Measurements from ENCODE around the gene TNRC6A. TPM values are rescaled to one million over a fixed set of nuclear protein-coding genes. Genes with fewer than 3 reads are reported as not detected.

TNRC6A gene
- total RNA-seq, 2 experiments from 2014 or later, result 38.1 to 60.3 TPM

GRCh38 chr16:24825696-24826095 is 96.2 kb downstream of the TNRC6A start:
- no peaks in the 10 kb centered on the region for H3K9me2 ChIP-seq (ENCODE audit: insufficient read depth, low read length)
- no TSS peak for BruUV-seq (replicated peaks)
- no peak overlapping the region for H3K27ac ChIP-seq (ENCODE audit: low read depth, low read length, poor library complexity, severe bottlenecking)
- TF ChIP-seq CTCF (conservative IDR thresholded peaks at IDR 0.05; ENCODE audit: low read length) (no peak), EZH2phosphoT487 (IDR thresholded peaks at IDR 0.05; ENCODE audit: borderline replicate concordance, low read depth, low read length) (no peak)
- DNase-seq (ENCODE audit: low spot score), result no peak
- H3K36me3 ChIP-seq (ENCODE audit: insufficient read depth, low read length), result peaks cover 77% of the 10 kb centered on the region
- intact Hi-C loops (cut with micrococcal nuclease; ENCODE audit: unreplicated experiment), result no loop called here
- H3K79me2 ChIP-seq (ENCODE audit: insufficient read depth, low read depth, low read length), result no peaks in the 10 kb centered on the region
- H3K4me3 ChIP-seq (ENCODE audit: low read depth, low read length, poor library complexity, severe bottlenecking), result no peak overlapping the region
- ChIA-PET POLR2A (interaction anchor here (0.6 kb wide), 2 partner anchors 368 to 1001 kb away, joined by 3 to 4 read pairs; no protein-coding TSS in a partner anchor), CTCF (ENCODE audit: unreplicated experiment) (no interaction called here)
- no peaks in the 10 kb centered on the region for H3K9me3 ChIP-seq (ENCODE audit: low read length)
- H3K4me2 ChIP-seq (ENCODE audit: low read length), result no peak overlapping the region
- H4K20me1 ChIP-seq (ENCODE audit: insufficient read depth, low read length), result no peaks in the 10 kb centered on the region
- H2AFZ ChIP-seq (ENCODE audit: low read length), result no peak overlapping the region
- no peaks in the 10 kb centered on the region for H3K4me1 ChIP-seq (ENCODE audit: insufficient read depth, low read length, poor library complexity, severe bottlenecking)

GRCh38 chr16:24826096-24826690 is 96.7 kb downstream of the TNRC6A start:
- no peak overlapping the region for H3K4me2 ChIP-seq (ENCODE audit: low read length)
- no peaks in the 10 kb centered on the region for H4K20me1 ChIP-seq (ENCODE audit: insufficient read depth, low read length)
- no peak overlapping the region for H3K4me3 ChIP-seq (ENCODE audit: low read depth, low read length, poor library complexity, severe bottlenecking)
- peaks cover 73% of the 10 kb centered on the region for H3K36me3 ChIP-seq (ENCODE audit: insufficient read depth, low read length)
- no peaks in the 10 kb centered on the region for H3K4me1 ChIP-seq (ENCODE audit: insufficient read depth, low read length, poor library complexity, severe bottlenecking)
- intact Hi-C loops (cut with micrococcal nuclease; ENCODE audit: unreplicated experiment), result no loop called here
- no peak for TF ChIP-seq CTCF (conservative IDR thresholded peaks at IDR 0.05; ENCODE audit: low read length)
- TF ChIP-seq EZH2phosphoT487 (IDR thresholded peaks at IDR 0.05; ENCODE audit: borderline replicate concordance, low read depth, low read length), result no peak
- no peak for DNase-seq (ENCODE audit: low spot score)
- H3K27ac ChIP-seq (ENCODE audit: low read depth, low read length, poor library complexity, severe bottlenecking), result no peak overlapping the region
- no peaks in the 10 kb centered on the region for H3K9me3 ChIP-seq (ENCODE audit: low read length)
- CTCF ChIA-PET (ENCODE audit: unreplicated experiment), result no interaction called here
- no TSS peak for BruUV-seq (replicated peaks)
- H2AFZ ChIP-seq (ENCODE audit: low read length), result no peak overlapping the region
- no peaks in the 10 kb centered on the region for H3K79me2 ChIP-seq (ENCODE audit: insufficient read depth, low read depth, low read length)
- no peaks in the 10 kb centered on the region for H3K9me2 ChIP-seq (ENCODE audit: insufficient read depth, low read length)
- POLR2A ChIA-PET, result interaction anchor here (0.6 kb wide), 3 partner anchors 223 to 1002 kb away, joined by 3 to 8 read pairs (median 3); no protein-coding TSS in a partner anchor

- ChIA-PET CTCF (ENCODE audit: unreplicated experiment) (no interaction called here), POLR2A (interaction anchor here (0.6 to 0.9 kb wide), 3 partner anchors 201 to 299 kb away, joined by 3 to 8 read pairs (median 3); no protein-coding TSS in a partner anchor)
- no peak for DNase-seq (ENCODE audit: low spot score)
- intact Hi-C loops (cut with micrococcal nuclease; ENCODE audit: unreplicated experiment), result no loop called here
- no peak for TF ChIP-seq EZH2phosphoT487 (IDR thresholded peaks at IDR 0.05; ENCODE audit: borderline replicate concordance, low read depth, low read length)
- TF ChIP-seq CTCF (conservative IDR thresholded peaks at IDR 0.05; ENCODE audit: low read length), result no peak
- H3K4me3 ChIP-seq (ENCODE audit: low read depth, low read length, poor library complexity, severe bottlenecking), result no peak overlapping the region
- H3K9me2 ChIP-seq (ENCODE audit: insufficient read depth, low read length), result no peaks in the 10 kb centered on the region
- no peak overlapping the region for H2AFZ ChIP-seq (ENCODE audit: low read length)
- no peaks in the 10 kb centered on the region for H3K4me1 ChIP-seq (ENCODE audit: insufficient read depth, low read length, poor library complexity, severe bottlenecking)
- no peak overlapping the region for H3K27ac ChIP-seq (ENCODE audit: low read depth, low read length, poor library complexity, severe bottlenecking)
- no TSS peak for BruUV-seq (replicated peaks)
- peaks cover 65% of the 10 kb centered on the region for H3K36me3 ChIP-seq (ENCODE audit: insufficient read depth, low read length)
- no peaks in the 10 kb centered on the region for H3K79me2 ChIP-seq (ENCODE audit: insufficient read depth, low read depth, low read length)
- H4K20me1 ChIP-seq (ENCODE audit: insufficient read depth, low read length), result no peaks in the 10 kb centered on the region
- no peaks in the 10 kb centered on the region for H3K9me3 ChIP-seq (ENCODE audit: low read length)
- H3K4me2 ChIP-seq (ENCODE audit: low read length), result no peak overlapping the region
These were observed 97.5 kb downstream of the TNRC6A start for GRCh38 chr16:24826817-24827566.

Data from OCI-LY7 (cell line).